VCaP (cell line): Measurements from ENCODE around the gene GRIP2.

Source experiments
- H3K27ac ChIP-seq: fragments of 450-650 bp; 2 replicates; pipeline ENCODE4 v1.5.1; 2017
- CTCF ChIP-seq: fragments of 450-650 bp; conservative IDR thresholded peaks from 2 replicates; pipeline ENCODE4 v1.5.1; 2017; ENCODE audit warnings: mild to moderate bottlenecking, moderate library complexity

GRIP2 gene

GRCh38 chr3:14463330-14464140, 76.6 kb downstream of the GRIP2 start:
- no peak overlapping the region for H3K27ac ChIP-seq
- no peak for TF ChIP-seq CTCF

GRCh38 chr3:14462738-14463137, 77.4 kb downstream of the GRIP2 start:
- no peak overlapping the region for H3K27ac ChIP-seq
- no peak for TF ChIP-seq CTCF

GRCh38 chr3:14461748-14462324, 78.3 kb downstream of the GRIP2 start:
- TF ChIP-seq CTCF, result peak; percentile 91
- peak overlapping the region; percentile 47; the same call in 1 of the 2 replicates for H3K27ac ChIP-seq

- no peak for TF ChIP-seq CTCF
- H3K27ac ChIP-seq, result peak overlapping the region; percentile 47
Measured at GRCh38 chr3:14461006-14461747, 79.0 kb downstream of the GRIP2 start.

GRCh38 chr3:14460342-14461005, 79.7 kb downstream of the GRIP2 start:
- H3K27ac ChIP-seq, result peak overlapping the region; percentile 47
- no peak for TF ChIP-seq CTCF

GRCh38 chr3:14459787-14460186, 80.4 kb downstream of the GRIP2 start:
- H3K27ac ChIP-seq, result no peak overlapping the region
- TF ChIP-seq CTCF, result no peak

GRCh38 chr3:14459384-14459783, 80.8 kb downstream of the GRIP2 start:
- H3K27ac ChIP-seq, result no peak overlapping the region
- TF ChIP-seq CTCF, result no peak
